HG02981 (cell line): ENCODE measurements around the gene KIR2DL3.
"Not testable (repeated sequence)": the region's sequence is repeated elsewhere in the genome, so short reads cannot be mapped to it uniquely, and the experiment has no call there.

Experiments
- ATAC-seq: cut with Tn5 transposase; IDR thresholded peaks from one replicate; pipeline ENCODE4 v1.9.1; 2021; ENCODE audit warnings: mild to moderate bottlenecking, moderate library complexity; ENCODE audit not compliant: unreplicated experiment

The KIR2DL3 gene

DNA sequence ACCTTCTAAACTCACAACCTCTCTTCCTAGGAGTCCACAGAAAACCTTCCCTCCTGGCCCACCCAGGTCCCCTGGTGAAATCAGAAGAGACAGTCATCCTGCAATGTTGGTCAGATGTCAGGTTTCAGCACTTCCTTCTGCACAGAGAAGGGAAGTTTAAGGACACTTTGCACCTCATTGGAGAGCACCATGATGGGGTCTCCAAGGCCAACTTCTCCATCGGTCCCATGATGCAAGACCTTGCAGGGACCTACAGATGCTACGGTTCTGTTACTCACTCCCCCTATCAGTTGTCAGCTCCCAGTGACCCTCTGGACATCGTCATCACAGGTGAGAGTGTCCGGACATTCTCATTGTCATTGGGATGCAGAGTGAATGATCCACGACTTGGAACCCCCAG is 3.6 kb downstream of the KIR2DL3 start:
- ATAC-seq: not testable (repeated sequence)

GRCh38 chr19:54744080-54744479 is 5.8 kb downstream of the KIR2DL3 start:
- not testable (repeated sequence) for ATAC-seq

DNA sequence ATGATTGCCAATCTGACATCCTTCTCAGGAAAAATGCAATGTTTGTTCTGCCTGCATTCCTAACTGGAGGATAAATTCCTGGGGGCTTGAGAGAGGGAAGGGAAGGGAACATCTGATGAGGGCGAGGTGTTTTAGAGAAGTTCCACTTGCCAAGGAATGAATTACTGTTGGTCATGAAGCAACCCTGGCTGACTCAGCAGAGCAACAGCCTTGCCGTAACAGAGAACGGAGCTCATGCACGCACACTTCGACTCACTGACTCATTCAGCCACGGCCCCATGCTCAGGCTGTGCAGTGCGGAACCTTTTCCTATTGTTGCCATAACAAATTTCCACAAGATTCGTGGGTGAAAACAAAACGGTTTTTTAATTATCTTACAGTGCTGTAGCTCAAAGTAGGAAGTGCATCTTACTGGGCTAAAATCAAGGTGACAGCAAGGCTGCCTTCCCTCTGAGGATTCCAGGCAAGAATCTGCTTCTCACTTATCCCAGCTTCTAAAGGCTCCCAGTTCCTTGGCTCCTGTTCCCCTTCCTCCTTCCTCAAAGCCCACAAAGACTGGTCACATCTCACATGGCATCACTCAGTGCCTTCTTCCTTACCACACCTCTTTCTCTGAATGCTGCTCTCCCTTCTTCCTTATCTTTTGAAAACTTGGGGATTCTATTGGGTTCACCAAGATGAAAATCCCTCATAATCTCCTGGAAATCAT is 9.5 kb downstream of the KIR2DL3 start:
- not testable (repeated sequence) for ATAC-seq

DNA sequence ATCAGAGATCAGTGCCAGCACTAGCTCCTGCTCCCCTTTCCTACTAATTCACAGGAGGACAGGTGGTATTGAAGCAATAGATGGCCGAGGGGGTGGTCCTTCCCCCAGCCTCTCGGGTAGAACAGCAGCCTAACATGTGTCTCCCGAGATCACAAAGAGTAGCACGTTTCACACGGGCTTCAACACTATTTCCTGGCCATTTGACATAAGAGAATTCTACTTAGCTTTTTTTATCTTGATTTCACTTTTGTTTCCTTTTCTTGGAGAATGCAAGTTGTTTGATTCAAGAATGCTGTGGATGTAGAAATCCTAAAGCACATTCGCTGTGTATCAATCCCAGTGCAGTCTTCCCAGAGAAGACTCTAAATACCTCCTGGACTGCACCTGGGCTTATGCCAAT is 12.0 kb downstream of the KIR2DL3 start:
- not testable (repeated sequence) for ATAC-seq

DNA sequence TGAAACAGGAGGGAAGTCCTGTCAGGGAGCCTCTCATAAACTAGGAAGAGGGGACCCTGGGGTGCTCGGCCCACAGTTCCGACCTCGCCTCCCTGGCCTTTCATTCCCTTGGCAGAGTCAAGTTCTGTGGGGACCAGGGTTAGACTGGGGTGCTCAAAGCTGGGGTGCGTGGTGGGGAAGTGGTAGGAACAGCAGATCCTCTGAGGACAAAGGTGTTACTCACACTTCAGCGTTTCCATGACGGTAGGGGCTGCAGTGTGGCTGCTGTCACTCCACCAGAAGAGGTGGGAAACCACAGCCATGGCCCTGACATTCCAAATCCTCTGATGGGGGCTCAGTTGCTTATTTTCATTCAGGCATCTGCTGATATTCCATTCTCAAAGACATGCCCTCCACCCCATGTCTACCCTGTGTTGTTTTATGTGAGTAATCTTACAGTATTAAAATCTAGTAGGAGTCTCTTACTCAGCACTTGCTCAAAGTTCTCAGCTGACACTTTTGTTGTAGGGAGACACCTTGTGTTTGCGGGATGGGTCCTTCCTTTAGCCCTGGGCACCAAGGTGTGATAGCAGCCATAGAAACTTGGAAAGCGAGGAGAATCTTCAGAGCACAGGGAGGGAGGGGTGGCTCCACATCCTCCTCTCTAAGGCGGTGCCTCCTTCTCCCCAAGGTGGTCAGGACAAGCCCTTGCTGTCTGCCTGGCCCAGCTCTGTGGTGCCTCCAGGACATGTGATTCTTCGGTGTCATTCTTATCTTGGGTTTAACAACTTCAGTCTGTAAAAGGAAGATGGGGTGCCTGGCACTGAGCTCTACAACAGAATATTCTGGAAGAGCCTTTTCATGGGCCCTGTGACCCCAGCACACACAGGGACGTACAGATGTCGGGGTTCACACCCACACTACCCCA is 18.1 kb downstream of the KIR2DL3 start:
- not testable (repeated sequence) for ATAC-seq

- not testable (repeated sequence) for ATAC-seq
These were observed 20.3 kb downstream of the KIR2DL3 start for GRCh38 chr19:54758577-54758976.

DNA sequence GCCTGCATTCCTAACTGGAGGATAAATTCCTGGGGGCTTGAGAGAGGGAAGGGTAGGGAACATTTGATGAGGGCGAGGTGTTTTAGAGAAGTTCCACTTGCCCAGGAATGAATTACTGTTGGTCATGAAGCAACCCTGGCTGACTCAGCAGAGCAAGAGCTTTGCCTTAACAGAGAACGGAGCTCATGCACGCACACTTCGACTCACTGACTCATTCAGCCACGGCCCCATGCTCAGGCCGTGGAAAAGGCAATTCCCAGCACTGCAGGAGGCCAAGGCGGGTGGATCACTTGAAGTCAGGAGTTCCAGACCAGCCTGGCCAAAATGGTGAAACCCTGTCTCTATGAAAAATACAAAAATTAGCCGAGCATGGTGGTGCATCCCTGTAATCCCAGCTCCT is 25.9 kb downstream of the KIR2DL3 start:
- not testable (repeated sequence) for ATAC-seq

GRCh38 chr19:54766464-54766863 is 28.2 kb downstream of the KIR2DL3 start:
- not testable (repeated sequence) for ATAC-seq

GRCh38 chr19:54769646-54770045 is 31.3 kb downstream of the KIR2DL3 start, which contains the start of gene KIR2DL1:
KIR2DL1 (plus strand) TSS chr19:54769793; CDS start chr19:54769851, 58 bp downstream.
- not testable (repeated sequence) for ATAC-seq

- not testable (repeated sequence) for ATAC-seq
These were observed 32.2 kb downstream of the KIR2DL3 start for GRCh38 chr19:54770511-54770910.

GRCh38 chr19:54771018-54771960 is 33.0 kb downstream of the KIR2DL3 start:
- not testable (repeated sequence) for ATAC-seq

- not testable (repeated sequence) for ATAC-seq
These were observed 34.4 kb downstream of the KIR2DL3 start for GRCh38 chr19:54772666-54773065.

- ATAC-seq: not testable (repeated sequence)
These were observed 36.9 kb downstream of the KIR2DL3 start for GRCh38 chr19:54775095-54775815.

DNA sequence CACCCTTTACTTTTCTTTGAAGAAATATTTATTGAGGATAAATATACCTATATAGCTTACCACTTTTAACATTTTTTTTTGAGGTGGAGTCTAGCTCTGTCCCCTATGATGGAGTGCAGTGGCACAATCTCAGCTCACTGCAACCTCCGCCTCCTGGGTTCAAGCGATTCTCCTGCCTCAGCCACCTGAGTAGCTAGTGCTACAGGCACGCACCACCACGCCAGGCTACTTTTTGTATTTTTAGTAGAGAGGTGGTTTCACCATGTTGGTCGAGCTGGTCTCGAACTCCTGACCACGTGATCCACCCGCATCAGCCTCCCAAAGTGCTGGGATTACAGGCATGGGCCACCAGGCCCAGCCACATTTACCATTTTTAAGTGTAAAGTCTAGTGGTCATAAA is 37.5 kb downstream of the KIR2DL3 start:
- ATAC-seq: not testable (repeated sequence)

GRCh38 chr19:54777851-54778250 is 39.5 kb downstream of the KIR2DL3 start:
- not testable (repeated sequence) for ATAC-seq

GRCh38 chr19:54778896-54779295 is 40.6 kb downstream of the KIR2DL3 start:
- not testable (repeated sequence) for ATAC-seq

GRCh38 chr19:54782916-54783315 is 44.6 kb downstream of the KIR2DL3 start:
- not testable (repeated sequence) for ATAC-seq

GRCh38 chr19:54786091-54786723 is 47.9 kb downstream of the KIR2DL3 start:
- not testable (repeated sequence) for ATAC-seq

DNA sequence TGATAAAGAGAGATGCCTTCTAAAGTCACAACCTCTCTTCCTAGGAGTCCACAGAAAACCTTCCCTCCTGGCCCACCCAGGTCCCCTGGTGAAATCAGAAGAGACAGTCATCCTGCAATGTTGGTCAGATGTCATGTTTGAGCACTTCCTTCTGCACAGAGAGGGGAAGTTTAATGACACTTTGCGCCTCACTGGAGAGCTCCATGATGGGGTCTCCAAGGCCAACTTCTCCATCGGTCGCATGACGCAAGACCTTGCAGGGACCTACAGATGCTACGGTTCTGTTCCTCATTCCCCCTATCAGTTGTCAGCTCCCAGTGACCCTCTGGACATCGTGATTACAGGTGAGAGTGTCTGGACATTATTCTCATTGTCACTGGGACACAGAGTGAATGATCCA is 49.8 kb downstream of the KIR2DL3 start:
- ATAC-seq: not testable (repeated sequence)
